K562 (cell line): ENCODE data around the gene PPP3CA. TPM values are rescaled to one million over a fixed set of nuclear protein-coding genes. Genes with fewer than 3 reads are reported as not detected.
A peak's percentile ranks its signal among the peaks of the same experiment; 100 is the strongest.

ENCODE experiments used
- CEBPG ChIP-seq, 3 experiments: fragments of 200-800 bp in 1 of 3; sonication (Bioruptor generic) in 1 of 3; sonication (generic) in 1 of 3; formaldehyde crosslinking in 1 of 3; IDR thresholded peaks in 2 of 3; conservative IDR thresholded peaks in 1 of 3; 2 replicates each; pipeline versions ENCODE4 v1.6.1 to v1.8.0; 2016 to 2022; ENCODE audit warnings: missing compliant biosample characterization in 2 of 3, missing genetic modification characterization in 2 of 3, mild to moderate bottlenecking in 1 of 3, missing genetic modification reagents in 1 of 3
- GABPA ChIP-seq: fragments of 200-800 bp; sonication (Bioruptor generic); conservative IDR thresholded peaks from 2 replicates; pipeline ENCODE4 v1.6.1; 2016; ENCODE audit warnings: low read depth, missing genetic modification characterization, missing compliant biosample characterization
- GATAD2A ChIP-seq: fragments of 450-650 bp; IDR thresholded peaks from 2 replicates; pipeline ENCODE4 v1.6.1; 2017
- L3MBTL2 ChIP-seq: fragments of 450-650 bp; IDR thresholded peaks from 2 replicates; pipeline ENCODE4 v1.6.1; 2016; ENCODE audit warnings: mild to moderate bottlenecking, moderate library complexity
- NRF1 ChIP-seq, 2 experiments: fragments of 450-650 bp; IDR thresholded peaks in 1 of 2; conservative IDR thresholded peaks in 1 of 2; 2 replicates each; pipeline ENCODE4 v1.6.1; 2014; ENCODE audit warnings: mild to moderate bottlenecking in 2 of 2
- PRMT5 ChIP-seq: sonication (generic); formaldehyde crosslinking; IDR thresholded peaks from 2 replicates; pipeline ENCODE4 v1.5.0; 2020; ENCODE audit warnings: missing genetic modification reagents
- PRPF4 ChIP-seq: fragments of 200-400 bp; formaldehyde crosslinking; IDR thresholded peaks from one replicate; pipeline ENCODE4 v1.6.1; 2017; ENCODE audit warnings: low read length, low read depth, mild to moderate bottlenecking; ENCODE audit not compliant: insufficient read depth, poor library complexity, severe bottlenecking
- RBFOX2 ChIP-seq: fragments of 200-400 bp; formaldehyde crosslinking; IDR thresholded peaks from 2 replicates; pipeline ENCODE4 v1.6.1; 2017; ENCODE audit warnings: low read depth, mild to moderate bottlenecking, low read length, moderate library complexity
- SMAD4 ChIP-seq: fragments of 250-450 bp; sonication (Bioruptor Pico); conservative IDR thresholded peaks from 2 replicates; pipeline ENCODE4 v1.8.0; 2021; ENCODE audit warnings: inconsistent platforms, mild to moderate bottlenecking, moderate library complexity
- SP2 ChIP-seq: IDR thresholded peaks from 2 replicates; pipeline ENCODE4 v1.6.1; 2011; ENCODE audit warnings: mild to moderate bottlenecking, low read depth, low read length, moderate library complexity; ENCODE audit not compliant: poor library complexity, severe bottlenecking; ENCODE audit errors: extremely low read depth
- SRSF1 ChIP-seq: fragments of 200-400 bp; formaldehyde crosslinking; IDR thresholded peaks from 2 replicates; pipeline ENCODE4 v1.6.1; 2017; ENCODE audit warnings: mild to moderate bottlenecking, low read depth, low read length, moderate library complexity
- XRCC4 ChIP-seq: IDR thresholded peaks from one replicate; pipeline ENCODE4 v1.6.1; 2011; ENCODE audit not compliant: insufficient read depth, insufficient read length; ENCODE audit errors: extremely low read depth
- ZFX ChIP-seq: sonication (generic); formaldehyde crosslinking; IDR thresholded peaks from 2 replicates; pipeline ENCODE4 v1.8.0; 2022; ENCODE audit warnings: mild to moderate bottlenecking, missing genetic modification reagents, moderate library complexity
- ZNF197 ChIP-seq: fragments of 200-800 bp; sonication (Bioruptor generic); IDR thresholded peaks from 2 replicates; pipeline ENCODE4 v1.6.1; 2016; ENCODE audit warnings: low read depth, missing genetic modification characterization, missing compliant biosample characterization
- ZNF444 ChIP-seq: fragments of 250-450 bp; sonication (Bioruptor Pico); IDR thresholded peaks from 2 replicates; pipeline ENCODE4 v1.4.0; 2020; ENCODE audit warnings: mild to moderate bottlenecking, moderate library complexity
- polyA plus RNA-seq, 8 experiments: library from polyadenylated mRNA; depleted of rRNA in 4 of 8; stranded (reverse) in 5 of 8; unstranded in 3 of 8; fragments of >200 nt; fragmentation: Nextera tagmentation in 2 of 8; fragmentation: Illumina TruSeq in 1 of 8; extraction: Ambion mirVana in 2 of 8; extraction: Trizol in 1 of 8; gene quantifications; 2 replicates each; pipeline versions ENCODE4 v1.2.1 to v1.2.3, GENCODE V29; 2011 to 2014; ENCODE audit warnings: inconsistent platforms in 1 of 8, missing spikeins in 1 of 8
- total RNA-seq, 7 experiments: library from RNA; depleted of rRNA in 6 of 7; stranded (reverse); fragments of >200 nt in 6 of 7; fragmentation: Illumina TruSeq in 2 of 7; extraction: Trizol in 2 of 7; gene quantifications; 2 replicates each; pipeline versions ENCODE4 v1.2.1 to v1.2.3, GENCODE V29; 2011 to 2021; ENCODE audit warnings: low replicate concordance in 1 of 7
- TF ChIP-seq, protein P1 (sequence below), 2 experiments: fragments of 450-650 bp; conservative IDR thresholded peaks; 2 replicates each; pipeline ENCODE4 v1.6.1; 2017; ENCODE audit warnings: mild to moderate bottlenecking in 2 of 2, moderate library complexity in 2 of 2
- TF ChIP-seq, protein P2 (sequence below): sonication (generic); formaldehyde crosslinking; IDR thresholded peaks from 2 replicates; pipeline ENCODE4 v1.8.1; 2023; ENCODE audit warnings: missing genetic modification reagents, mild to moderate bottlenecking, borderline replicate concordance
- TF ChIP-seq, protein P3 (sequence below): sonication (generic); formaldehyde crosslinking; IDR thresholded peaks from 2 replicates; pipeline ENCODE4 v1.8.0; 2022; ENCODE audit warnings: missing genetic modification reagents, mild to moderate bottlenecking, moderate library complexity, borderline replicate concordance

The PPP3CA gene
- total and polyA plus RNA-seq, 9 of the 15 experiments (the other 6 are each of a cell fraction or from before 2014, with no cell fraction given): 0.94 to 3.2 (median 1.6) TPM

DNA sequence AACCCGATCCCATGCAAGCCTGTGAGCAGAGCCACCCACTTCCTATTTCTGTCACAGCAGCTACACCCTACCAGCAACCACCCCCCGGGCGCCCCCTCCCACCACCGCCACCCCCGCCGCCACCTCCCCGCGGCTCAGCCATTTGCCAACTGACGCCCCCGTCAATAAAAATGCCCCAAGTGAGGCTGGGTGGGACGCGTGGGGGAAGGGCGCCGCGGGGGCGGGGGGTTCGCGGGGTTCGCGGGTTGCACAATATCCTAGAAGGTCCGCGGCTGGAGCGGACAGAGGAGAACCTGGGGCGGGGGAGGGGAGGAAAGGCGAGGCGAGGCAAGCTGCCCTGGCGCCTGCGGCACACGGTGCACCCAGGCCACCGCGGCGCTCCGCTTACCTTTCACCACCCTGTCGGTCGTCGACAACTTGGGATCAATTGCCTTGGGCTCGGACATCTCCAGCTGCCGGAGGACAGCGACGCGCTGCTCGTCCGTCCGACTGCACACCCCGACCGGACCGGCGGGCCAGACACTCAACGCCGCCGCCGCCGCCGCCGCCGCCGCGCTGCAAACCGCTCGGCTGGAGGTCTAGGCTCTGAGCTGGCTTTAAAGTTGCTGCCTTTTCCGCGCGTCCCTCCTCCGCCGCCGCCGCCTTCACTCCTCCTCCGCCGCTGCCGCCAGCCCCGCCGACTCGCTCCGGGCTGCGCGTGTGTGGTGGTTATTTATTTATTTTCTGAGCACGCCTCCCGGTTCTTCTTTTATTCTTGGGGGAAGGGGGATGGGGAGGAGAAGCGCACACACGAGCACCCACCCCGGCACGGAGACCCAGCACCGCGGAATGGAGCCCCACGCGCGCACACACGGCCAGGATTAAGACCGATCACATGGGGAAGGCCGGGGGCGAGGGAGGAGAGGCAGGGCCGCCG lies 717 bp downstream of the PPP3CA start (continued):
- TF ChIP-seq, protein P1, sequence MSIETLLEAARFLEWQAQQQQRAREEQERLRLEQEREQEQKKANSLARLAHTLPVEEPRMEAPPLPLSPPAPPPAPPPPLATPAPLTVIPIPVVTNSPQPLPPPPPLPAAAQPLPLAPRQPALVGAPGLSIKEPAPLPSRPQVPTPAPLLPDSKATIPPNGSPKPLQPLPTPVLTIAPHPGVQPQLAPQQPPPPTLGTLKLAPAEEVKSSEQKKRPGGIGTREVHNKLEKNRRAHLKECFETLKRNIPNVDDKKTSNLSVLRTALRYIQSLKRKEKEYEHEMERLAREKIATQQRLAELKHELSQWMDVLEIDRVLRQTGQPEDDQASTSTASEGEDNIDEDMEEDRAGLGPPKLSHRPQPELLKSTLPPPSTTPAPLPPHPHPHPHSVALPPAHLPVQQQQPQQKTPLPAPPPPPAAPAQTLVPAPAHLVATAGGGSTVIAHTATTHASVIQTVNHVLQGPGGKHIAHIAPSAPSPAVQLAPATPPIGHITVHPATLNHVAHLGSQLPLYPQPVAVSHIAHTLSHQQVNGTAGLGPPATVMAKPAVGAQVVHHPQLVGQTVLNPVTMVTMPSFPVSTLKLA (conservative IDR thresholded peaks at IDR 0.05): peak in 1 of 2 experiments; percentile 41; a peak in 2 of 4 replicates
- TF ChIP-seq NRF1 (conservative IDR thresholded peaks at IDR 0.05 in 1 of 2, IDR thresholded peaks at IDR 0.05 in 1 of 2) (peak; percentile 23 to 29; a peak in 1 of 4 replicates), ZFX (CRISPR knock-in tag) (0 out of 2 replicates have a peak, but pooled peaks have one; percentile 16), CEBPG (CRISPR knock-in tag; IDR thresholded peaks at IDR 0.05) (peak; percentile 57; the same call in 1 of the 2 replicates), CEBPG (tag; conservative IDR thresholded peaks at IDR 0.05 in 1 of 2, IDR thresholded peaks at IDR 0.05 in 1 of 2) (peak; percentile 75 to 92), ZNF197 (CRISPR knock-in tag) (no peak), GATAD2A (no peak), ZNF444 (no peak), PRPF4 (no peak), RBFOX2 (0 out of 2 replicates have a peak, but pooled peaks have one; percentile 13), XRCC4 (no peak), GABPA (tag) (0 out of 2 replicates have a peak, but pooled peaks have one; percentile 8), SRSF1 (no peak), SP2 (no peak), SMAD4 (CRISPR knock-in tag) (peak; percentile 25; the same call in 1 of the 2 replicates), PRMT5 (CRISPR knock-in tag) (no peak), L3MBTL2 (peak; percentile 19; the same call in 1 of the 2 replicates)
- TF ChIP-seq, protein P2, sequence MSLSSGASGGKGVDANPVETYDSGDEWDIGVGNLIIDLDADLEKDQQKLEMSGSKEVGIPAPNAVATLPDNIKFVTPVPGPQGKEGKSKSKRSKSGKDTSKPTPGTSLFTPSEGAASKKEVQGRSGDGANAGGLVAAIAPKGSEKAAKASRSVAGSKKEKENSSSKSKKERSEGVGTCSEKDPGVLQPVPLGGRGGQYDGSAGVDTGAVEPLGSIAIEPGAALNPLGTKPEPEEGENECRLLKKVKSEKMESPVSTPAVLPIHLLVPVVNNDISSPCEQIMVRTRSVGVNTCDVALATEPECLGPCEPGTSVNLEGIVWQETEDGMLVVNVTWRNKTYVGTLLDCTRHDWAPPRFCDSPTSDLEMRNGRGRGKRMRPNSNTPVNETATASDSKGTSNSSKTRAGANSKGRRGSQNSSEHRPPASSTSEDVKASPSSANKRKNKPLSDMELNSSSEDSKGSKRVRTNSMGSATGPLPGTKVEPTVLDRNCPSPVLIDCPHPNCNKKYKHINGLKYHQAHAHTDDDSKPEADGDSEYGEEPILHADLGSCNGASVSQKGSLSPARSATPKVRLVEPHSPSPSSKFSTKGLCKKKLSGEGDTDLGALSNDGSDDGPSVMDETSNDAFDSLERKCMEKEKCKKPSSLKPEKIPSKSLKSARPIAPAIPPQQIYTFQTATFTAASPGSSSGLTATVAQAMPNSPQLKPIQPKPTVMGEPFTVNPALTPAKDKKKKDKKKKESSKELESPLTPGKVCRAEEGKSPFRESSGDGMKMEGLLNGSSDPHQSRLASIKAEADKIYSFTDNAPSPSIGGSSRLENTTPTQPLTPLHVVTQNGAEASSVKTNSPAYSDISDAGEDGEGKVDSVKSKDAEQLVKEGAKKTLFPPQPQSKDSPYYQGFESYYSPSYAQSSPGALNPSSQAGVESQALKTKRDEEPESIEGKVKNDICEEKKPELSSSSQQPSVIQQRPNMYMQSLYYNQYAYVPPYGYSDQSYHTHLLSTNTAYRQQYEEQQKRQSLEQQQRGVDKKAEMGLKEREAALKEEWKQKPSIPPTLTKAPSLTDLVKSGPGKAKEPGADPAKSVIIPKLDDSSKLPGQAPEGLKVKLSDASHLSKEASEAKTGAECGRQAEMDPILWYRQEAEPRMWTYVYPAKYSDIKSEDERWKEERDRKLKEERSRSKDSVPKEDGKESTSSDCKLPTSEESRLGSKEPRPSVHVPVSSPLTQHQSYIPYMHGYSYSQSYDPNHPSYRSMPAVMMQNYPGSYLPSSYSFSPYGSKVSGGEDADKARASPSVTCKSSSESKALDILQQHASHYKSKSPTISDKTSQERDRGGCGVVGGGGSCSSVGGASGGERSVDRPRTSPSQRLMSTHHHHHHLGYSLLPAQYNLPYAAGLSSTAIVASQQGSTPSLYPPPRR (CRISPR knock-in tag): 0 out of 2 replicates have a peak, but pooled peaks have one; percentile 42
- TF ChIP-seq, protein P3, sequence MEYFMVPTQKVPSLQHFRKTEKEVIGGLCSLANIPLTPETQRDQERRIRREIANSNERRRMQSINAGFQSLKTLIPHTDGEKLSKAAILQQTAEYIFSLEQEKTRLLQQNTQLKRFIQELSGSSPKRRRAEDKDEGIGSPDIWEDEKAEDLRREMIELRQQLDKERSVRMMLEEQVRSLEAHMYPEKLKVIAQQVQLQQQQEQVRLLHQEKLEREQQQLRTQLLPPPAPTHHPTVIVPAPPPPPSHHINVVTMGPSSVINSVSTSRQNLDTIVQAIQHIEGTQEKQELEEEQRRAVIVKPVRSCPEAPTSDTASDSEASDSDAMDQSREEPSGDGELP (CRISPR knock-in tag): peak; percentile 60; the same call in 1 of the 2 replicates
